Activated CD8-positive, alpha-beta T cell treated with anti-CD3 and anti-CD28 coated beads for 36 hours (primary cell): Measurements from ENCODE around the gene C1QTNF8. TPM values are rescaled to one million over a fixed set of nuclear protein-coding genes. Genes with fewer than 3 reads are reported as not detected.

Experiments used
- ATAC-seq: fragments of 200-7000 bp; cut with Tn5 transposase; one replicate; pipeline ENCODE4 v1.10.0; 2021; ENCODE audit warnings: mild to moderate bottlenecking, moderate library complexity
- CTCF ChIA-PET: fragments of 350-600 bp; sonication (Branson Sonifier 250); formaldehyde crosslinking; loops from one replicate; lab custom pipeline; 2021; ENCODE audit warnings: antibody characterized with exemption; lab: Charles Lee
- POLR2A ChIA-PET: fragments of 350-600 bp; sonication (Branson Sonifier 250); formaldehyde crosslinking; loops from one replicate; lab custom pipeline; 2021; ENCODE audit warnings: antibody characterized with exemption; lab: Charles Lee
- DNase-seq: peaks from one replicate; pipeline ENCODE4 v3.0.0-alpha.2; 2020
- H3K27ac Mint-ChIP-seq: one replicate; pipeline ENCODE4 v1.8.0; 2021; ENCODE audit warnings: mild to moderate bottlenecking, mixed read lengths
- H3K27me3 Mint-ChIP-seq: one replicate; pipeline ENCODE4 v1.8.0; 2021; ENCODE audit warnings: mixed read lengths
- H3K36me3 Mint-ChIP-seq: one replicate; pipeline ENCODE4 v1.8.0; 2021; ENCODE audit warnings: low read depth, mixed read lengths
- H3K4me1 Mint-ChIP-seq: one replicate; pipeline ENCODE4 v1.8.0; 2021; ENCODE audit warnings: low read depth, mixed read lengths
- H3K4me3 Mint-ChIP-seq: one replicate; pipeline ENCODE4 v1.8.0; 2021; ENCODE audit warnings: mild to moderate bottlenecking, moderate library complexity, mixed read lengths
- H3K9me3 Mint-ChIP-seq: one replicate; pipeline ENCODE4 v1.8.0; 2021; ENCODE audit warnings: mixed read lengths
- intact Hi-C: fragments of 100-400 bp; cut with micrococcal nuclease; formaldehyde crosslinking; loops from one replicate; pipeline ENCODE4 v1.10.0; 2022
- total RNA-seq, 2 experiments: library from RNA; stranded (reverse); gene quantifications; one replicate each; pipeline ENCODE4 v1.2.3, GENCODE V29; 2021
- TF ChIP-seq, protein P1 (sequence below): fragments of 200-600 bp; IDR thresholded peaks from one replicate; pipeline ENCODE4 v1.8.0; 2022; ENCODE audit warnings: antibody characterized with exemption, mild to moderate bottlenecking

C1QTNF8 gene
- total RNA-seq, 2 experiments from 2014 or later: not detected

DNA sequence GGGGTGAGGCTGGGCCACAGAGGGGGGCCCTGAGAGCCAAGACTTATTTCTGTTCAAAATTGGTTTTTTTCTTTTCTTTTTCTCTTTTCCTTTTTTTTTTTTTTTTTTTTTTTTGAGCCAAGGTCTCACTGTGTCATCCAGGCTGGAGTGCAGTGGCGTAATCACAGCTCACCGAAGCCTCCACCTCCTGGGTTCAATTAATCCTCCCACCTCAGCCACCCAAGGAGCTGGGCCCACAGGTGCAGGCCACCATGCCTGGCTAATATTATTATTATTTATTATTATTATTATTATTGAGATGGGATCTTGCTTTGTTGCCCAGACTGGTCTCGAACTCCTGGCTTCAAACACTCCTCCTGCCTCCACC is 39.4 kb upstream of the C1QTNF8 start:
- Mint-ChIP-seq H3K27ac (no peak overlapping the region), H3K9me3 (no peaks in the 10 kb centered on the region), H3K36me3 (no peaks in the 10 kb centered on the region), H3K27me3 (no peaks in the 10 kb centered on the region), H3K4me1 (no peaks in the 10 kb centered on the region), H3K4me3 (no peak overlapping the region)
- POLR2A ChIA-PET: no interaction called here
- DNase-seq (no peak), ATAC-seq (no peak)
- TF ChIP-seq, protein P1, sequence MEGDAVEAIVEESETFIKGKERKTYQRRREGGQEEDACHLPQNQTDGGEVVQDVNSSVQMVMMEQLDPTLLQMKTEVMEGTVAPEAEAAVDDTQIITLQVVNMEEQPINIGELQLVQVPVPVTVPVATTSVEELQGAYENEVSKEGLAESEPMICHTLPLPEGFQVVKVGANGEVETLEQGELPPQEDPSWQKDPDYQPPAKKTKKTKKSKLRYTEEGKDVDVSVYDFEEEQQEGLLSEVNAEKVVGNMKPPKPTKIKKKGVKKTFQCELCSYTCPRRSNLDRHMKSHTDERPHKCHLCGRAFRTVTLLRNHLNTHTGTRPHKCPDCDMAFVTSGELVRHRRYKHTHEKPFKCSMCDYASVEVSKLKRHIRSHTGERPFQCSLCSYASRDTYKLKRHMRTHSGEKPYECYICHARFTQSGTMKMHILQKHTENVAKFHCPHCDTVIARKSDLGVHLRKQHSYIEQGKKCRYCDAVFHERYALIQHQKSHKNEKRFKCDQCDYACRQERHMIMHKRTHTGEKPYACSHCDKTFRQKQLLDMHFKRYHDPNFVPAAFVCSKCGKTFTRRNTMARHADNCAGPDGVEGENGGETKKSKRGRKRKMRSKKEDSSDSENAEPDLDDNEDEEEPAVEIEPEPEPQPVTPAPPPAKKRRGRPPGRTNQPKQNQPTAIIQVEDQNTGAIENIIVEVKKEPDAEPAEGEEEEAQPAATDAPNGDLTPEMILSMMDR: no peak
- intact Hi-C loops: no loop called here
- CTCF ChIA-PET: no interaction called here

- no peaks in the 10 kb centered on the region for H3K36me3 Mint-ChIP-seq
- intact Hi-C loops: no loop called here
- CTCF ChIA-PET: no interaction called here
These were observed 38.9 kb upstream of the C1QTNF8 start for GRCh38 chr16:1134776-1135458.

GRCh38 chr16:1133810-1134520 is 37.9 kb upstream of the C1QTNF8 start:
- Mint-ChIP-seq H3K27ac (no peak overlapping the region), H3K36me3 (no peaks in the 10 kb centered on the region), H3K4me1 (no peaks in the 10 kb centered on the region), H3K27me3 (no peaks in the 10 kb centered on the region), H3K4me3 (no peak overlapping the region), H3K9me3 (no peaks in the 10 kb centered on the region)
- ChIA-PET POLR2A (no interaction called here), CTCF (no interaction called here)
- intact Hi-C loops: no loop called here
- ATAC-seq: no peak
- DNase-seq: no peak
- TF ChIP-seq, protein P1: no peak

More at GRCh38 chr16:1134776-1135458, 38.9 kb upstream of the C1QTNF8 start:
- H3K9me3 Mint-ChIP-seq: no peaks in the 10 kb centered on the region
- H3K27me3 Mint-ChIP-seq: no peaks in the 10 kb centered on the region
- TF ChIP-seq, protein P1: no peak
- no peak overlapping the region for H3K27ac Mint-ChIP-seq
- no peak for DNase-seq
- H3K4me3 Mint-ChIP-seq: no peak overlapping the region
- POLR2A ChIA-PET: no interaction called here
- no peak for ATAC-seq
- H3K4me1 Mint-ChIP-seq: no peaks in the 10 kb centered on the region

GRCh38 chr16:1133271-1133670 is 37.2 kb upstream of the C1QTNF8 start:
- no peaks in the 10 kb centered on the region for H3K27me3 Mint-ChIP-seq
- ATAC-seq: no peak
- intact Hi-C loops: no loop called here
- no peak overlapping the region for H3K4me3 Mint-ChIP-seq
- DNase-seq: no peak
- TF ChIP-seq, protein P1: no peak
- ChIA-PET CTCF (no interaction called here), POLR2A (no interaction called here)
- no peaks in the 10 kb centered on the region for H3K4me1 Mint-ChIP-seq
- H3K36me3 Mint-ChIP-seq: no peaks in the 10 kb centered on the region
- H3K9me3 Mint-ChIP-seq: no peaks in the 10 kb centered on the region
- no peak overlapping the region for H3K27ac Mint-ChIP-seq

DNA sequence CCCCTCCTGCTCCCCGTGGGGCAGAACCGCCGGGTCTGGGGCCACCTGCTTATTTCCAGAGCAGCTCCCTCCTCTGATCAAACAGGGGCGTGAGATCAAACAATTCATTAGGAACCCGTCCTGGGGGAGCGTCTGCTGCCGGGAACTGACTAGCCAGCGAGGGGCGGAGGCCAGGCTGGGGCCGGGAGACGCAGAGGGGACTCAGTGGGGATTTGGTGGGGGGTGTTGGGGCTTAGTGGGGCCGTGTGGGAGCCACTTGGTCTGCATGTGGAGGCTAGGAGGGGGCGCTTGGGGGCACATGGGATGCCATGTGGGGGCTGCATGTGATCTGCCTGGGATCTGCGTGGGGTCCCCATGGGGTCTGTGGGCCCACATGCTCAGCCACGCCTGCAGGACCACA is 36.4 kb upstream of the C1QTNF8 start:
- ATAC-seq (no peak), DNase-seq (no peak)
- no peaks in the 10 kb centered on the region for H3K27me3 Mint-ChIP-seq
- intact Hi-C loops: no loop called here
- H3K9me3 Mint-ChIP-seq: no peaks in the 10 kb centered on the region
- H3K27ac Mint-ChIP-seq: no peak overlapping the region
- ChIA-PET POLR2A (no interaction called here), CTCF (no interaction called here)
- H3K36me3 Mint-ChIP-seq: no peaks in the 10 kb centered on the region
- TF ChIP-seq, protein P1: no peak
- H3K4me3 Mint-ChIP-seq: no peak overlapping the region
- no peaks in the 10 kb centered on the region for H3K4me1 Mint-ChIP-seq
